Neural cell (in vitro differentiated cells): ENCODE measurements around the gene PRSS21. TPM values are rescaled to one million over a fixed set of nuclear protein-coding genes. Genes with fewer than 3 reads are reported as not detected.

Source experiments
- H2AFZ ChIP-seq: fragments of 200-600, 300-800 bp; sonication (generic), shearing (Covaris generic); 2 replicates; pipeline ENCODE4 v1.6.0; 2014; ENCODE audit warnings: low read depth, mild to moderate bottlenecking, antibody characterized with exemption, low read length, moderate library complexity
- H3F3A ChIP-seq: fragments of 200-600 bp; shearing (Covaris generic); 2 replicates; pipeline ENCODE4 v1.6.1; 2016; ENCODE audit warnings: mild to moderate bottlenecking, moderate library complexity, mixed read lengths, antibody characterized with exemption, low read length; ENCODE audit not compliant: insufficient read depth, poor library complexity, severe bottlenecking
- H3K27ac ChIP-seq: fragments of 200-600, 300-800 bp; sonication (generic), shearing (Covaris generic); 2 replicates; pipeline ENCODE4 v1.5.1; 2014; ENCODE audit warnings: mild to moderate bottlenecking, low read length, moderate library complexity
- H3K27me3 ChIP-seq: fragments of 300-800, 200-600 bp; sonication (generic), shearing (Covaris generic); 2 replicates; pipeline ENCODE4 v1.6.0; 2014; ENCODE audit warnings: mild to moderate bottlenecking, low read depth, low read length, moderate library complexity; ENCODE audit not compliant: insufficient read depth
- H3K36me3 ChIP-seq: fragments of 300-800, 200-600 bp; sonication (generic), shearing (Covaris generic); 2 replicates; pipeline ENCODE4 v1.5.1; 2014; ENCODE audit warnings: mild to moderate bottlenecking, antibody characterized with exemption, low read length, moderate library complexity; ENCODE audit not compliant: insufficient read depth
- H3K4me2 ChIP-seq: fragments of 300-800, 200-600 bp; sonication (generic), shearing (Covaris generic); 2 replicates; pipeline ENCODE4 v1.6.0; 2014; ENCODE audit warnings: mild to moderate bottlenecking, low read length
- H3K4me3 ChIP-seq: fragments of 300-800, 200-600 bp; sonication (generic), shearing (Covaris generic); 2 replicates; pipeline ENCODE4 v1.5.1; 2014; ENCODE audit warnings: mild to moderate bottlenecking, low read length, moderate library complexity
- H3K79me2 ChIP-seq: fragments of 200-600 bp; shearing (Covaris generic); replicated peaks from 2 replicates; pipeline ENCODE4 v1.6.0; 2014; ENCODE audit warnings: mild to moderate bottlenecking, low read length, moderate library complexity; ENCODE audit not compliant: insufficient read depth
- H3K9ac ChIP-seq: fragments of 300-800, 200-600 bp; sonication (generic), shearing (Covaris generic); 2 replicates; pipeline ENCODE4 v1.6.1; 2016; ENCODE audit warnings: mild to moderate bottlenecking, low read length, mixed read lengths
- H3K9me2 ChIP-seq: fragments of 200-600 bp; shearing (Covaris generic); 2 replicates; pipeline ENCODE4 v1.6.1; 2016; ENCODE audit warnings: mild to moderate bottlenecking, low read length, mixed read lengths; ENCODE audit not compliant: insufficient read depth
- H3K9me3 ChIP-seq: fragments of 200-600, 300-800 bp; sonication (generic), shearing (Covaris generic); 2 replicates; pipeline ENCODE4 v1.6.1; 2016; ENCODE audit warnings: mild to moderate bottlenecking, mixed run types, low read length, moderate library complexity, mixed read lengths
- H4K20me1 ChIP-seq: fragments of 200-600 bp; shearing (Covaris generic); 2 replicates; pipeline ENCODE4 v1.6.1; 2016; ENCODE audit warnings: mild to moderate bottlenecking, mixed run types; ENCODE audit not compliant: insufficient read depth
- EP300 ChIP-seq: fragments of 450-650 bp; conservative IDR thresholded peaks from 2 replicates; pipeline ENCODE4 v1.6.1; 2014; ENCODE audit warnings: antibody characterized with exemption, mild to moderate bottlenecking, moderate library complexity; ENCODE audit not compliant: poor library complexity, severe bottlenecking
- EZH2 ChIP-seq: fragments of 200-600, 300-800 bp; shearing (Covaris generic), sonication (generic); IDR thresholded peaks from 2 replicates; pipeline ENCODE4 v1.6.1; 2014; ENCODE audit warnings: antibody characterized with exemption, low read length, borderline replicate concordance, mild to moderate bottlenecking; ENCODE audit not compliant: insufficient read depth, poor library complexity, severe bottlenecking
- MXI1 ChIP-seq: fragments of 450-650 bp; conservative IDR thresholded peaks from 2 replicates; pipeline ENCODE4 v1.6.1; 2014; ENCODE audit warnings: antibody characterized with exemption, mild to moderate bottlenecking; ENCODE audit not compliant: poor library complexity, severe bottlenecking
- POLR2AphosphoS5 ChIP-seq: IDR thresholded peaks from 2 replicates; pipeline ENCODE4 v1.6.1; 2012
- RAD21 ChIP-seq: fragments of 450-650 bp; conservative IDR thresholded peaks from 2 replicates; pipeline ENCODE4 v1.6.1; 2014; ENCODE audit warnings: antibody characterized with exemption, mild to moderate bottlenecking, moderate library complexity
- REST ChIP-seq: IDR thresholded peaks from 2 replicates; pipeline ENCODE4 v1.6.1; 2012; ENCODE audit warnings: borderline replicate concordance
- TAF1 ChIP-seq: IDR thresholded peaks from 2 replicates; pipeline ENCODE4 v1.6.1; 2012; ENCODE audit warnings: low read depth
- polyA plus RNA-seq: library from polyadenylated mRNA; depleted of rRNA; stranded (reverse); fragments of >200 nt; gene quantifications from 2 replicates; pipeline ENCODE4 v1.2.3, GENCODE V29; 2014
- TF ChIP-seq, protein P1 (sequence below): fragments of 450-650 bp; IDR thresholded peaks from 2 replicates; pipeline ENCODE4 v1.5.1; 2014; ENCODE audit warnings: antibody characterized with exemption, mild to moderate bottlenecking, moderate library complexity; ENCODE audit not compliant: poor library complexity, severe bottlenecking

Gene PRSS21
- polyA plus RNA-seq, 1 donor from 2014 or later, result not detected

DNA sequence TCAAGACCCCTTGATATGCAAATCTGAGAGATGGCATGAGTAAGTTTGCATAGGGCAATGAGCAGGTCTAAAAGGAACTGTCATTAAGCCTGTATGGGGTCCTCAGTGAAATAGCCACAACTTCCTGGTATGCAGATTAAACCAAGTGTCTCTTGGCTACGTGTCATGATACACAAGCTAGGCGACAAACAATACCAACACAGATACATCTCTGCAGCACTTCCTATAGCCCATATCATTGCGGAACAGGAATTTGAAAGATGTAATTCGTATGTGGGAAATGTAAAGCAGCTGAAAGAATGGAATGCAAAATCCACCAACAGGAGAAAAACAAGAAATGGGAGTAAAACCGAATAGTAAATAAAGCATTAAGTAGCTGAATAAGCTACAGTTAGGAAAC is 28.1 kb downstream of the PRSS21 start:
- Histone ChIP-seq H3K9ac (no peak overlapping the region), H3K4me3 (no peak overlapping the region), H3K9me2 (no peaks in the 10 kb centered on the region), H3K4me2 (no peak overlapping the region), H3K79me2 (no peaks in the 10 kb centered on the region), H2AFZ (no peak overlapping the region), H3K36me3 (no peaks in the 10 kb centered on the region), H3K27me3 (no peaks in the 10 kb centered on the region), H4K20me1 (no peaks in the 10 kb centered on the region), H3F3A (no peaks in the 10 kb centered on the region), H3K9me3 (no peaks in the 10 kb centered on the region), H3K27ac (no peak overlapping the region)
- TF ChIP-seq REST, result no peak
- TF ChIP-seq, protein P1, sequence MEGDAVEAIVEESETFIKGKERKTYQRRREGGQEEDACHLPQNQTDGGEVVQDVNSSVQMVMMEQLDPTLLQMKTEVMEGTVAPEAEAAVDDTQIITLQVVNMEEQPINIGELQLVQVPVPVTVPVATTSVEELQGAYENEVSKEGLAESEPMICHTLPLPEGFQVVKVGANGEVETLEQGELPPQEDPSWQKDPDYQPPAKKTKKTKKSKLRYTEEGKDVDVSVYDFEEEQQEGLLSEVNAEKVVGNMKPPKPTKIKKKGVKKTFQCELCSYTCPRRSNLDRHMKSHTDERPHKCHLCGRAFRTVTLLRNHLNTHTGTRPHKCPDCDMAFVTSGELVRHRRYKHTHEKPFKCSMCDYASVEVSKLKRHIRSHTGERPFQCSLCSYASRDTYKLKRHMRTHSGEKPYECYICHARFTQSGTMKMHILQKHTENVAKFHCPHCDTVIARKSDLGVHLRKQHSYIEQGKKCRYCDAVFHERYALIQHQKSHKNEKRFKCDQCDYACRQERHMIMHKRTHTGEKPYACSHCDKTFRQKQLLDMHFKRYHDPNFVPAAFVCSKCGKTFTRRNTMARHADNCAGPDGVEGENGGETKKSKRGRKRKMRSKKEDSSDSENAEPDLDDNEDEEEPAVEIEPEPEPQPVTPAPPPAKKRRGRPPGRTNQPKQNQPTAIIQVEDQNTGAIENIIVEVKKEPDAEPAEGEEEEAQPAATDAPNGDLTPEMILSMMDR, result no peak
- TF ChIP-seq EZH2, result no peak
- no peak for TF ChIP-seq POLR2AphosphoS5
- TF ChIP-seq RAD21, result no peak
- no peak for TF ChIP-seq MXI1

- Histone ChIP-seq H3K9me2 (no peaks in the 10 kb centered on the region), H3K36me3 (no peaks in the 10 kb centered on the region), H3F3A (no peaks in the 10 kb centered on the region), H4K20me1 (no peaks in the 10 kb centered on the region), H3K4me2 (no peak overlapping the region), H3K79me2 (no peaks in the 10 kb centered on the region), H3K27me3 (no peaks in the 10 kb centered on the region), H3K27ac (no peak overlapping the region), H3K9ac (no peak overlapping the region), H3K9me3 (no peaks in the 10 kb centered on the region), H3K4me3 (no peak overlapping the region), H2AFZ (no peak overlapping the region)
- TF ChIP-seq REST (no peak), MXI1 (no peak), POLR2AphosphoS5 (no peak), EZH2 (no peak), TAF1 (no peak), EP300 (no peak)
Measured at GRCh38 chr16:2846511-2847310, 29.7 kb downstream of the PRSS21 start.
